ENCODE data around the gene CDC20.

DNA sequence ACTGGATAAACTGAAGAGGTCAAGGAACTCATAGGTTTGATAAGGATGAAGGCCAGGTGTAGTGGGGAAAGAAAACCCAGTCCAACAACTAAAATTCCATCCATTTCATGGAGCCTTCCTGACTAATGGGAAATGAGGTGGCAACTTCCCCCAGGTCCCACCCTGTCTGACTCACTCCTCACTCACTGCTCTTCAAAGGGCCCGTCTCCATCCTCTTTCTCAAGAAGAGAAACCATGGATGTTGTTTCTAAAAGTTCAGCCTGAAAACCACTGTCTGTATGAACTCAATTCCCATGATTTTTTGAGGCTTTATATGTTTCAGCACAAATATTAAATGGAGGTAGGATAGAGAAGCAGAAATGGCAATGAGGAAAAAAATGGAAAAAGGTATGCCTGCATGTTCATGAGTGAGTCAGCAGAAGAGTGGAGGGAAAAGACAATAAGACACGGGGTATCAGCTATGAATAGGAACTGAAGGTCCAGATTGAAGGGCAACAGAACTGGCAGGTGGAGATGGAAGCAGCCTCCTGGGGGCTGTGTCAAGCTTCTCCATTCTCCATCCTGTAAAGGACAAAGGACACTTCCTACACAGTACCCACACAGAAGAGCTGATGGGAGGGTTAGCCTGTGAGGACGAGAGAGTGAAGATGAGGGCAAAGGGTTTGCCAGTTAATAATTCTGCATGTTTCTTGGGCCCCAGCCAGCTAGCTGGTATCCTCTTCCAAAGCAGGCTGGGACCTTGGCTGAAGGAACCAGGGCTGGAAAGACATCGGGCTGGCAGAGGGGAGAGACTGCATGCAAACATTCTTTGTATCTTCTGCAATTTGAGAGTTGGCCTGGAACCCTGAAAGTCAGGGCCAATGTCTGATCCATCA lies 14.5 kb downstream of the CDC20 start:
- TF ChIP-seq, protein P1, sequence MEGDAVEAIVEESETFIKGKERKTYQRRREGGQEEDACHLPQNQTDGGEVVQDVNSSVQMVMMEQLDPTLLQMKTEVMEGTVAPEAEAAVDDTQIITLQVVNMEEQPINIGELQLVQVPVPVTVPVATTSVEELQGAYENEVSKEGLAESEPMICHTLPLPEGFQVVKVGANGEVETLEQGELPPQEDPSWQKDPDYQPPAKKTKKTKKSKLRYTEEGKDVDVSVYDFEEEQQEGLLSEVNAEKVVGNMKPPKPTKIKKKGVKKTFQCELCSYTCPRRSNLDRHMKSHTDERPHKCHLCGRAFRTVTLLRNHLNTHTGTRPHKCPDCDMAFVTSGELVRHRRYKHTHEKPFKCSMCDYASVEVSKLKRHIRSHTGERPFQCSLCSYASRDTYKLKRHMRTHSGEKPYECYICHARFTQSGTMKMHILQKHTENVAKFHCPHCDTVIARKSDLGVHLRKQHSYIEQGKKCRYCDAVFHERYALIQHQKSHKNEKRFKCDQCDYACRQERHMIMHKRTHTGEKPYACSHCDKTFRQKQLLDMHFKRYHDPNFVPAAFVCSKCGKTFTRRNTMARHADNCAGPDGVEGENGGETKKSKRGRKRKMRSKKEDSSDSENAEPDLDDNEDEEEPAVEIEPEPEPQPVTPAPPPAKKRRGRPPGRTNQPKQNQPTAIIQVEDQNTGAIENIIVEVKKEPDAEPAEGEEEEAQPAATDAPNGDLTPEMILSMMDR (IDR thresholded peaks at IDR 0.05), result no peak
- TF ChIP-seq EZH2 (IDR thresholded peaks at IDR 0.05; ENCODE audit: borderline replicate concordance, insufficient read depth, low read depth, low read length, poor library complexity, severe bottlenecking), result no peak
